HG02840 (cell line): ENCODE measurements around the gene EHHADH.

Source experiments
- ATAC-seq: cut with Tn5 transposase; IDR thresholded peaks from one replicate; pipeline ENCODE4 v1.9.1; 2021; ENCODE audit warnings: mild to moderate bottlenecking, moderate library complexity, moderate number of reproducible peaks; ENCODE audit not compliant: unreplicated experiment, low FRiP score

Gene EHHADH

DNA sequence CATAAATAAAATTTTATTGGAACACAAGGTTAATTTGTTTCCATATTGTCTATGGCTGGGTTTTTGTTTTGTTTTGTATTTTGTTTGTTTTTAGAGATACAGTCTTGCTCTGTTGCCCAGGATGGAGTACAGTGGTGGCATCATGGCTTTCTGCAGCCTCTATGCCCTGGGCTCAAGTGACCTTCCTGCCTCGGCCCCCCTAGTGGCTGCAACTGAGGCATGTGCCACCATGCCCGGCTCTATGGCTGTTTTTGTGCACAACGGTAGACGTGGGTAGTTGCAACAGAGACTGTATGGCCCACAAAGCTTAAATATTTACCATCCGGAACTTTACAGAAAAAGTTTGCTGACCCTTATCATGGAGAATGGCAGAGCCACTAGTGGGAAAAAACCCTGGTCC lies 54.2 kb downstream of the EHHADH start:
- ATAC-seq, result no peak

DNA sequence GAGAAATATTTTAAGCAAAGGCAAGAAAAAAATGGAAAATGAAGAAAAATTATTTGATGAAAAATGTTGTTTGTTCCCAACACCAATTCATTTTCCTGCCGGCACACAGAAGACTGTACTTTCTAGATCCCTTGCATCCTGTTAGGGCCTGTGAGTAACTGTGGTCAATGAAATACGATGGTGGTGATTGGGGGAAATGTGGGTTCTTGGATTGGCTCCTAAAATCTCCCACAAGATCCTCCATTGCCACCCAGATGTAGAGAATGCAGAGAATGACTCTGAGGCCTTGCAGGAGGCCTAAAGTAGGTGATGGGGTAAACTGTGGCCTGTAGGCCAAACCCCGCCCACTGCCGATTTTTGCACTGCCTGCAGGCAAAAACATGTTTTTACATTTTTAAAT lies 54.6 kb downstream of the EHHADH start:
- no peak for ATAC-seq

DNA sequence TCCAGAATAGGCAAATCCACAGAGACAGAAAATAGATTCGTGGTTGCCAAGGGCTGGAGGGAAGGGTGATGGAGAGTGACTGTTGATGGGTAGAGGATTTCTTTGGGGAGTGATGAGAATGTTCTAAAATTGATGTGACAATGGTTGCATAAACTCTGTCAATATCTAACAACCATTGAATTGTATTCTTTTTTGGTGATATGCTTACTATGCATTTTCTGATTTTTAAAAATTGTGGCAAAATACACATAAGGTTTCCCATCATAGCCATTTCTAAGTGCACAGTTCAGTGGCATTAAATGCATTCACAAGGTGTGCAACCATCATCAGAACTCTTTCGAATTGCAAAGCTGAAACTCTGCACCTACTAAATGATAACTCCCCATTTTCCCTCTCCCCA lies 56.8 kb downstream of the EHHADH start:
- ATAC-seq, result no peak

DNA sequence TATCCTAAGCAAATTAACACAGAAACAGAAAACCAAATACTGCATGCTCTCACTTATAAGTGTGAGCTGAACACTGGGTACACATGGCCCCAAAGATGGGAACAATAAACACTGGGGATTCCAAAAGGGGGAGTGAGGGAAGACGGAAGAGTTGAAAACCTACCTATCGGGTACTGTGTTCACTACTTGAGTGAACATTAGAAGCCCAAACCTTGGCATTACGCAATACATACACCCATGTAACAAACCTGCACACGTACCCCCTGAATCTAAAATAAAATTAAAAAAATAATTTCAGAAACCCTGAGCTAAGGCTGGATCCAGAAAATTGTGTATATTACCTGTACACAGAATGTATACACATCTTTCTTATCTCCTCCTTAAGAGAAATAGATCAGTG lies 58.2 kb downstream of the EHHADH start:
- ATAC-seq, result no peak

DNA sequence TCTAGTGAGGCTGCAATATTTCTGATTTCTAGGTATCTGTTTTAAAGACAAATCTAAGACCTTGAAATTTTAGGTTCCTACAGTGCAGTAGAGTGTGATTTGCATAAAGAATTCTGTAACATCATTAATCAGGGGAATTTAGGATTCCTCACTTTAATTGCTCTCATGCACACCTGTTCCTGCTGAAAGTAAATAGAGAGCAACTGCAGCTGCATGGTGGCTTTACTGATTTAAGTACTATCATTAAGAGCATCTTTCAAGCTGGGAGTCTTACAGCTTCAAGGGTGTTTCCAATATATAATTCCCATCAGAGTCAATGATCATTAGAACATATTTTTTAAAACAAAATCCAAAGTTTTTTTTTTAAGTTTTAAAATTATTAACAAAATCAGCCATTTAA lies 65.0 kb downstream of the EHHADH start:
- no peak for ATAC-seq

DNA sequence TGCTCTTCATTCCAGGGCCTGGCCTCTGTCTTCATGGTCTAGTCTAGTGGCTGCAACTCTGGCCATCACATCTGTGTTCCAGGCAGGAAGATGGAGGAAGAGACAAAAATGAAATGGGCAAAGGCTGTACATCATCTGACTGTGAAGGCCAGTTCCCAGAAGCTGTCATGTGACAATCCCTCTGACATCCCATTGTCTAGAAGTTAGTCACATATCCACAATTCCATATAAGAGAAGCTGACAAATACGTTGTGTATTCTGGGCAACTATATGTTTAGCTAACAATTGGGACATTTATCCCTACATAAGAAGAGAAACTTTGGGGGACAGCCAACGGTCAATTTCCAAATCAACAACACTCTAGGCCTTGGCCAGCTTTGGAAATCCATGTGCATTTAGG lies 66.5 kb downstream of the EHHADH start:
- ATAC-seq, result no peak

DNA sequence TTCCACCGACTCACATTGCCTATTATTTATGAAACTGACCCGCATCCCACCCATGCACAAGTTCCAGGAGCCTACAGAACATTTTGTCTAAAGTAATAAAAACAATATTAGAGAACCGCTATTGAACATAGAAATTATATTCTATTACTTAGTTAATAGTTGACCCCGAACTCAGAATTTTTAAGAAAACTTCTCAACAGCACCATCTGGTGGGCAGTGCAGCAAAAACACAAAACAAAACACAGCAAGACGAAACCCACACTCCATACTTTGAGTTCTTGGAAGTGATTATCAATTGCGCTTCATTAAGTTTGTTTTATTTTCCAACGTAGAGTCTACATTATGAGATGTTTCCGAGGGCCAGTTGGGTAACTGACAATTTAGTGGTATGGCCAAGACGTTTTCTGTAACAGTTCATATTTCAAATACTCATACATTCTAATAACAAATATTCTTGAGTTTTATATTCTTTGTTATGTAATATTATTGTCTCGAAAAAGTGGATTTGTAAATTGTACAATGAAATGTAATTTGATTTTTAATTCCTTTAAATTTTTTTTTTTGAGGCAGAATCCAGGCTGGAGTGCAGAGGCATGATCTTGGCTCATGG lies 77.0 kb downstream of the EHHADH start:
- no peak for ATAC-seq

DNA sequence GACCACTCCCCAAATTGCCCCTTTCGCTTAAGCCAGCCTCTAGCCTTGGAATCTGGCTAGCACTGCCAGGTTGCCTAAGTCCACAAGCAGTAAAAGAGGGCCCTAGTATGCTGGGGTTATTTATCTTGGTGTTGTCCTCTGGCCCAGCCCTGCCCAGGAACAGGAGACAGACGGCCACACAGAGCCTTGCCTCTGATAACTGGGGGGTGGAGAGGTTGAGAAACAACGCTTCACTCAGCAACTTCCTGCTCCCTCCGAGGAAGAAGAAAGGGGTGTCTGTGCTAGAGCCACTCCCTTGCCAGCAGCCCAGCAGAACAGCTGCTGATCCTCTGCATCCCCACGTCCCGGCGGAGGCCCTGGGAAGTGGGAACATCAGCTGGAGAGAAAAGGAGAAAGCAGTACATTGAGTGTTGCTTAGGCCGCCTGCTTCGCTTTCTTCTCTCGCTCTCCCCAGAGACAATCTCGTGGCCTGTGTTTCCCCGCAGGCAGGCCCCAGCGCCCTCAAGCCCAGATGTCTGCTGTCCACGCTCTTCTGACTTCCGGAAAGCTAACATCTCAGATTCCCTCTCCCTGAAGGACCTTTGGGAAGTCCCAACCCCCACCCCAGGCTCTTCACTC lies 78.4 kb downstream of the EHHADH start:
- ATAC-seq, result peak; percentile 61

DNA sequence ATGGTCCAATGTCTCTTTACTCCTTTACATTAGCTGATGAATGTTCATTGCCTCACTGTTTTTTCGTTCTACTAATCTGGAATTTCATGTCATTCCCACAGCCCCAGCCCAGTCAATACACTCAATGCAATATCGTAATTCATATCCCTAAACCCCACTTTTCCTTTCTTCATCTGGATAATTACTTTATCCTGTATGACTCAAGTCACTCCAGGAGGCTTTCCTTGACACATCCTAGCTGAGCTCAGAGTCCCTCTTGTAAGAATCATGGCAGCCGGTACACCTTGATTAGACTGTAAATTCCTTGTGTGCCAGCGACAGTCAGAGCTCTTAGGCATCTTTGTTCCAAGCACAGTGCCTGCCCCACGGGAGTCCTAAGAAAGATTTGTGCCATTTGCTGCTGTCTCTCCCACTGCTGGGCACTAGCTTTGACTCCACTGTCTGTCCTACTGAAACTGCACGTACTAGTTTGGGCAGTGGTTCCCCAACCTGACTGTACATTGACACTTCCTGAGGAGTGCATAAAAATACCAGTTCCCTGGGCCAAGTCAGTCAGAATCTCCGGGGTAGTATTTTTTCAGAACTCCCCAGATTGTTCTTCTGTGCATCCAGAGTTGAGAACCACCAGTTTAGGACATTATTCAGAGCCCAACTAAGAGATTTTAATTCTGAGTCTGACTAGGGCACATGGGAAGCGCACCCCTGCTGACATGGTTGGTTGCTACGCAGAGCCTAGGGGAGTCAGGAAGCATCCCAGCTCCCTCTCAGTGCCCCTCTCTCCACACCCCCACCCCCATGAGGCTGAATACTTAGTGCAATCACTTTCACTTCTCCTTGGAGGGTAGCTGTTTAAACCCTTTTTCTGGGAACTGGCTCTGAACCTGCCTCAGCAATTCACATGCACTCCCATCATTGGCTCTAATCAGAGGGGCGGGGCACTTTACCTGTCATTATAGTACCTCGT lies 81.5 kb downstream of the EHHADH start:
- no peak for ATAC-seq

DNA sequence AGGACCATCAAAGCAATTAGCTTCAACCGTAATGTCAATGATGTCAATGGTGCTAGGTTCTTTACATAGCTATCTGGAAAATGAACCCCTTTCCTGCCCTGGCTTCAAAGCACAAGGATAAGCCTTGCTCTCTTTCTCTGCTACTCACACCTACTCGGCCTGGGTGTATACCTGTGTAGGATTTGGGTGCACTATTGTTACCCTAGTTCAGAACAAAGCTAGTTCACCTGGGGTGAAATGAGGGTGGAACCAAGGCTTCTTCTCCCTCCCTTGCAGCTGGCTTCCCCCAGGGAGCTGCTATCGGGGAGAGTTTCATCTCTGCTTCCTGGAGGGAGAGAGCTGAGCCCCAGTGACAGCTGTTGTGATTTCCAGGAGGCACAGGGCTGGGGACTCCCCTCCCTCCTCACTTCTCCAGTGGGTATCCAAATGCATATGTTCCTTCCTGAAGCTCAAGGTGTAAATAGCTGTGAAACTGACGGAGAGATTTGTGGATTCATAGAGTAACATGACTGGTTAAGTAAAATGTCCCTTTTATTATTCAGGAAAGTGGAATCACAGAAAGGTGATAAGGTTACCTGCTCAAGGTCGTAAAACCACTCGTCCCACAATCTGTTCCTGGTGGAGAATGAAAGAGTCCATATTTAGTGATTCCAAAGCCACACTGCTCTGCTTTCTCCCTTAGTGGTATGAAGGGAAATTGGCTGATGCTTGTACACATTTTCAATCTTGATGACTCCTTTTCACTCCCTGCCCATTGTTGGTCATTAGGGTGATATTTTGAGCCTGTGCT lies 89.2 kb downstream of the EHHADH start:
- ATAC-seq, result no peak

DNA sequence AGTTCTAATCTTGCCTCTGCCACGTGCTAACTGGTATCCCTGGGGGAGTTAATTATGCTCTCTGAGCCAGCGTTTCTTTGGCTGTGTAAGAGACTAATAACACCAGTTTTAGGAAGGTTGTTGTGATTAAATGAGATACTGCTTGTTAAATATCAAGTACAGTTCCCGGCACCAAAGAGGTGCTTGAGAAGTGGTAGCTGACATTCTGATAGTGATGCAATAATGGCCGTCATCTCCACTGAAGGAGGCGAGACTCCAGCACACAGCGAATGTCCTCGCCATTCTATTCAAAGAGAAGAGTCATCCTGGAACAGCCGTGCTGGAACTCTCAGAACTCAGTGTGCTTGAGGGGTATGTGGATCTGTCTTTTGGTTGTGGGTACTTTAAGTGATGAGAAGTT lies 91.2 kb downstream of the EHHADH start:
- no peak for ATAC-seq

DNA sequence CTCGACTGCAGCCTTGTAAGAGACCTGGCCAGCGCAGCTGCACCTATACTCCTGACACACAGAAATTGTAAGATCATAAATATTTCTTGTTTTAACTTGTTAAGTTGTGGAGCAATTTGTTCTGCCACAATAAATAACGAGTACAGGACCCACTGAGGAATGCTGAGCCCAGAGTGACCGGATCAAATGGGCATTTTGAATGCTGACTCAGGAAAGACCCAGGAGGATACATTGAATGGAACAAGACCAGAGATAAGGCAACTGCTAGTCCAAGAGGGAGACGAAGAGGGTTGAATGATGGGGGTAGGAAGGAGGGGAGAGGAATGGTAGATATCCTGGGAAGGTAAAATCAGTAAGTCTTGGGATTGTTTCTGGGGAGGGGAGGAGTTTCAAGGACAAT lies 92.1 kb downstream of the EHHADH start:
- ATAC-seq, result no peak

DNA sequence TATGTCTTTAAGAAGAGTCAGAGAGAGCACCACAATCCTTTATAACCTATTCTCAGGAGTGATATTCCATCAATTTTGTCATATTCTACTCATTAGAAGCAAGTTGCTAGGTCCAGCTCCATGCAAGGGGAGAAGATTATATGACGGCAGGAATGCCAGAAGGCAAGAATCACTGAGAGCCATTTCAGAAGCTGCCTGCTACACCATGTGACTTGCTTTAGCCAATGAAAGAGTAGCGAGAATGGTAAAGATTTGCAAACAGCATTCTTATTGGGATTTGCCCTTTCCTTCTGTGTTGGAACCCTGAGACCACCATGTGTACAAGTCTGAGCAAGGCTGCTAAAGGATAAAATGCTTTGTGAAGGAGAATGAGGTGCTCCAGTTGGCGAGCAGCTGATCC lies 96.5 kb downstream of the EHHADH start:
- no peak for ATAC-seq

DNA sequence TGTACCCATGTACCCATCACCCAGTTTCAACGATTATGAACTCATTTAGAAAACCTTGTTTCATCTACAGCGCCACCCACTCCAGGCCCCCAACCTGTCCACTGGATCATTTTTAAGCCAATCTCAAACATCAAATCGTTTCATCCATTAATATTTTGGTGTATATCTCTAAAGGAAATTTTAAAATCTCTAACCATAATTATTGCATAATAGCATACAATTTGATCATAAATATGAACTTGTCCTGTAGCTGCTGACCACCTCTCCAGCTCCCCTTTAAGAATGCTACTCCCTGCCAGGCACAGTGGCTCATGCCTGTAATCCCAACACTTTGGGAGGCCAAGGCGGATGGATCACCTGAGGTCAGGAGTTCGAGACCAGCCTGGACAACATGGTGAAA lies 98.2 kb downstream of the EHHADH start:
- no peak for ATAC-seq

DNA sequence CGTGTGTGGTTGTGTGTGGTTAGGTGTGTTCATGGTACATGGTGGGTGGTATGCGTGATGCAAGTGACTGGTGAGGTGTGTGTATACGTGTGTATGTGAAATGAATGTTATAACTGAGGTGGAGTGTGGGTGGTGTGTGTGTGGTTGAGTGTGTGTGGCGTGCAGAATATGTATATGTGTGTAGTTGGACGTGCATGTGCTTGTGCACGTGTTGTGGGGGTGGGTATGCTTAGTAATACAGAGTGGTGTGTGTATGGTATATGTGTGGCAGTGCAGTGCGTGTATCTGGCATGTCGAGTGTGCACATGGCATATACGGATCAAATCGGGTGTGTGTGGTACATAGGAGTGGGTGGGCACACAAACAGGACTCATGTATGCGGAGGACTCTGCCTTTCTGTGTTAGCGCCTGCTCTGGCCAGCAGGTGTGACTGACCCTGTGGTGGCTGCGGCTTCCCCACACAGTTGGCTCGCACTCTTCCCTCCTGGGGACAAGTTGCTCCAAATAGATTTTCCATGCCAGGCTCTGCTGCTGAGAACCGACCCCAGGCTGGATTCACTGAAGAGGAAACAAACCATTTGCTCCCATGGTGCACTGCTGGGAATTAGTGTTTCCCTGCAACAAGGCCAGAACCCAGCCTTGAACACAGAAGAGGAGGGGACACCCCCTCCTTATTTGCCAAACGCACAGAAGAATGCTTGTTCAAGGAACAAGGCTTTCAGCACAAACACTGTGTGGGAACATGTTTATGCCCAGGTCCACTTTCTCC lies 99.8 kb downstream of the EHHADH start:
- no peak for ATAC-seq

DNA sequence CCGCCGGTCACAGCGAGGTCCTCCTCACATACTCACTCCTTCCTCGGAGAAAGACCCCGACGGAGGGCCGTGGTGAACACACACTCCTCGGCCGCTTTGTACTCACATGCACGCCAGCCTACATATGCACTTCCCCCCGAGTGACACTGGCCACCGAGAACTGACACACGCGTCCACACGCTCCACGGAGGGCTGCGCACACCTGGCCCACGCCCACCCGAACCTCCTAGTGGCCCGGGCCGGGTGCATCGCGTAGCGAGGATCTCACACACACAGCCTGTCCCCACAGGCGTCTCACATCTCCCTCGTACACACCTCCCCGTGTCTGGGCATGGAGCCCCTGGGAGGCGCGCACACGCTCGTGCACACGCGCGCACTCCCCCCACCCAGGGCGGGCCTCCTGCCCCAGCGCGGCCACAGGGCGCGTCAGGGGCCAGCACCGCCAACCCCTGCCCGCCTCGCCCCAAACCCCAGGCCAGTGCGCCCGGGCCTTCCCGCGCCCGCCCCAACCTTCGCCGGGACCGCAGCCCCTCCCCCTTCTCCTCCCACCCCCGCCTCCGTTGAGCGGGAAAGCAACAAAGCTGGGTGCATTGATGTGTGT lies 100.6 kb downstream of the EHHADH start:
- no peak for ATAC-seq

DNA sequence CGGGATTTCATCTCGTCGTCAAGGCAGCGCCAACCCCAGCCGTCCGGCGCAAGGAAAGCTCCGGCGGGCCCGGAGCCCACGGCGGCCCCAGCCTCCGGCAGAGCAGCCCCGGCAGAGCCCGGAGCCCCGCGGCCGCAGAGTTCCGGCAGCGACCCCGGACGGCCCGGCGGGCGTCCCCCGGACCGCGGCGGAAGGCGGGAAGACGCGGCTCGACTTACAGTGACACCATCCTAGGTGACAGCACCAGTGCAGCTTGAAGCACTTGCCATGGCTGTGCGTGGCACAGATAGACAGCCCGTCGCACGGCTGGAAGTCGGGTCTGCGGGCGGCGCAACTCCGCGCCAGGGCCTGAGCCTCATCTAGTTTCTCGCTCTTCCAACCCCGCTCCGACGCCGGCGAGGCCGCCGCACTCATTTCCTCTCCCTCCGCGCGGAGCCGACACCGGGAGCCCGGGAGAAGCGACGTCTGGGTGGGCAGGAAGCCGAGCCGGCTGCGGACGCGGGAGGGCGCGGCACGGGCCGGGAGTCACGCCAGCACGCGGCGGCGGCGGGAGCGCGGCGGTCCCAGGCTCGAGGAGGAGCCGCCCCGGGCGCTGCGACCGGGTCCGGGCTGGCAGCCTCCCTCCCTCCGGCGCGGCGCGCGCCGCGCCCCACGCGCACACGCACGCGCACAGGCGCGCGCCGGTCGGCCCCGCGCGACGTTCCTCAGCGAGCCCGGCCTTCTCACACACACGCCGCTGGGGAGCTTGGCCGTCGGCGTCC lies 101.3 kb downstream of the EHHADH start, which contains the start of gene C3orf70:
Gene C3orf70 (minus strand): TSS at position 651 of the 761 bp plus-strand sequence. CDS start 237 bp downstream, at position 414.
- ATAC-seq, result no peak

DNA sequence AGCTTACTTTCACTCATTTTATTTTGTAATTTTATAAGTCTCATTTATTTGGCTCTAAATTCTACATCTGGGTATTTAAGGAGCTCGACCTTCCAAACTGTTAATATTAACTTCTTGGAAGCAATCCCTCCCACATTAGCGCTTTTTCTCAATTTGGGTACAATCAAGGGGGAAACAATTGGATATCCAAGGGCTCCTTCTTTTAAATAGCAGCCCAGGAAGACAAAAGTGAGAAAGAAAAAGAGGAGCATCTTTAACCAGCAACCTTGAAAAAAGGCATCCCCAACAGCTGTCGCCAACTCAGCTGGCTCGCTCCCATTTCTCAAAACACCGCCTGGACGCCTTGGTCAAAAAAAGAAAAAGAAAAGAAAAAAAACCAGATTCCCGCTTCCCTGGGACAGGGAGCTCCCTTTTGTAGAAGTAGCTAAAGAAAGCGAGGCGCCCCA lies 101.9 kb downstream of the EHHADH start:
- ATAC-seq, result no peak
